HG02642 (cell line): ENCODE results near the gene VTN.
A peak's percentile ranks its signal among the peaks of the same experiment; 100 is the strongest.
"Not testable (repeated sequence)": the region's sequence is repeated elsewhere in the genome, so short reads cannot be mapped to it uniquely, and the experiment has no call there.

Source experiments
- ATAC-seq: cut with Tn5 transposase; IDR thresholded peaks from one replicate; pipeline ENCODE4 v1.9.1; 2021; ENCODE audit warnings: mild to moderate bottlenecking; ENCODE audit not compliant: unreplicated experiment, poor library complexity

Gene VTN

DNA sequence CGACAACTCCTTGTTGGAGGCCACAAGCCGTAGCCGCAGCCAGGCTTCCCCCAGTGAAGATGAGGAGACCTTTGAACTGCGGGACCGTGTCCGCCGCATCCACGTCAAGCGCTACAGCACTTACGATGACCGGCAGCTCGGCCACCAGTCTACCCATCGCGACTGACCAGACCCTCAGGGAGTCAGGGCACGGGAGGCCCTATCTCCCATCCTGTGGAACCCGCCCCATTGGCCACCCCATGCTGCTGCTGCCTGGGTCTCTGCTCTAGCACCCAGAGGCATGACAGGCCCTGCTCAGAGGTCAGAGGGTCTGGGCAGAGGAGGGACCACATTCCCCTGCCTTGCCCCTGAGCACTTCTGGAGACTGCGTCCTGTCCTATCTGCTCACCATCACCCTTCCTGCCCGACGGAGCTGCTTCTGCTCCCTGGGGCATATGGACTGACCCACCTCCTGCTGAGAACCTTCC, 25.6 kb downstream of the VTN start:
- ATAC-seq: no peak

- ATAC-seq: no peak
Observed at GRCh38 chr17:28344011-28344410, 26.1 kb downstream of the VTN start.

- ATAC-seq: no peak
Observed at GRCh38 chr17:28343491-28343932, 26.6 kb downstream of the VTN start.

DNA sequence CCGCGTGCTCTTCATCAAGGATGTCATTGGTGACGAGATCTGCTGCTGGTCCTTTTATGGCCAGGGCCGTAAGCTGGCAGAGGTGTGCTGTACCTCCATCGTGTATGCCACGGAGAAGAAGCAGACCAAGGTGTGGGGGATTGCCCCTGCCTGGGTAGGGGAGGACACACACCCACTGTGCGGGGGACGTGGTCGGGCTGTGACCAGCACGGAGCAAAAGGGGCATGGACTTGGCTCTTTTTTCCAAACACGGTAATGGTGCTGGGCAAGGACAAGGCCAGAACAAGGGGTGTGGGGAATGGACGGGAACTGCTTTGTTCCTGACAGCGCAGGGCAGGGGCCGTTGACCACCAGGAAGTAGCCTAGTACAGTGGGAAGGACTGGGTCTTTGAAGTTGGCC, 27.8 kb downstream of the VTN start:
- ATAC-seq: no peak

- ATAC-seq: no peak
Observed at GRCh38 chr17:28341516-28341915, 28.6 kb downstream of the VTN start.

DNA sequence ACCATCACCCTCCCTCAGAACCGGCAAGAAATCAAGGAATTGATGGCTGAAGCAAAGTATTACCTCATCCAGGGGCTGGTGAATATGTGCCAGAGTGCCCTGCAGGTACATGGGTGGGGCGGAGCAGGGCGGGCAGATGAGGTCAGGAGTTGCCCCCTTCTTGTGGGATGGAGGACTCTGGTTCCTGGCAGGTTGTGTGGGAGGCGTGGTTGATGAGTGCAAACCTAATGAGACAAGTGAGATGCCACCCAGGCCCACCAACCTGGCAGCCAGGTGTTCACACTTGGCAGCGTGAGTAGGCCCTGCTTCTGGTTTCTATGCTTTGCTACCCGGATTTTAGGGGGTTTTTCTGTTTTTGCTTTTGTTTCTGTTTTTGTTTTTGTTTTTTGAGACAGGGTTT, 29.7 kb downstream of the VTN start:
- no peak for ATAC-seq

DNA sequence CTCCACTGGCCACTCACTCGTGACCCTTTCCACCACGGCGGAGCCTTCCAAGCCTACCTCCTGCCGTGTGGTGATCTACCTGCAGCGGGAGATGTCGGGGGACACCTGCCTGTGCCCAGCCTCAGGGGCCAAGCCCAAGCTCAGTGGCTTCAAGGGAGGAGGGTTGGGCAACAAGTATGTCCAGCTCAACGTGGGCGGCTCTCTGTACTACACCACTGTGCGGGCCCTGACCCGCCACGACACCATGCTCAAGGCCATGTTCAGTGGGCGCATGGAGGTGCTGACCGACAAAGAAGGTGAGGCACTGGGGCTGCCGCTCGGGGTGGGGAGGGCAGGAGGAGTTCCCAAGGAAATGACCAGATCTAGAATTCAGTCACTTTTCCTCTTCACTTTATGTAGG, 30.7 kb downstream of the VTN start:
- ATAC-seq: no peak

- ATAC-seq: not testable (repeated sequence)
Observed at GRCh38 chr17:28338769-28339212, 31.3 kb downstream of the VTN start.

GRCh38 chr17:28338056-28338768, 31.9 kb downstream of the VTN start:
- ATAC-seq: no peak

GRCh38 chr17:28335959-28336871, 33.9 kb downstream of the VTN start:
- no peak for ATAC-seq

DNA sequence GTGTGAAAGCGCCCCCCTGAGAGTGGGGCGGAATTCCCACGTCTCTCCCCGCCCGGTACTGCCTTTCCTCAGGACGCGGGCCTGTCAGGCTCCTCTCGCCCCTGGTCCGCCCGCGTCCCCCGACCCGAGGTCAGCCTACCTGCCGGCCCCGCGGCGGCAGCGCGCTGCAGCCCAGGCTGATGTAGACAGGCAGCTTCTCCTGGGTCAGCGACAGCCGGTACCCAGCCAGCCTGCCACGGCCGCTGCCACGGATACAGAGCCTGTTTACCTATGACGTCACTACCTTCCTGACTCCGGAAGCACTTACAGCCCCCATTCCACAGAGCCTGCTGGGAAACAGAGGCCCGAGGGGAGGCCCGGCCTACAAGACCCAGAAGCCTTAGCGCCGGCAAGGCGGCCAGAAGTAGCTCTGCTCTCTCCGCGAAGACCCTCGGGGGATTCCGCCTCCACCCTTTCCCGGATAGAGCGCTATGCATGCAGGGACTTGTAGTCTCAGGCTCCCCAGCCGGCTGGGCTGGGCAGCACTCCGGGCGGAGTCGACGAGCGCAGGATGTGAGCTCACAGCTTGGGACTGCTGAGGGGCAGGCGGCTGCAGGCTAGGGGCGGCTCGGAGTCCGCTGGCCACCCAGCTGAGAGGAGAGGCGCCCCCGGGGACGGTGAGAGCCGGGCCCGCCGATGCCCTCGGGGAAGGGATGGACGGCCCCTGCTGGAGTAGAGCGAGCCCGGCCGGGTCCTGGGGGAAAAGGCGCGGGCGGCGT, 34.7 kb downstream of the VTN start, which contains the start of the genes IFT20 and TNFAIP1:
IFT20 (minus strand) TSS at position 272 of the 758 bp plus-strand sequence. CDS start 3,487 bp downstream, outside the sequence.
TNFAIP1 (plus strand) TSS at position 561 of the 758 bp plus-strand sequence. CDS start 3,761 bp downstream, outside the sequence.
- ATAC-seq: peak; percentile 96

DNA sequence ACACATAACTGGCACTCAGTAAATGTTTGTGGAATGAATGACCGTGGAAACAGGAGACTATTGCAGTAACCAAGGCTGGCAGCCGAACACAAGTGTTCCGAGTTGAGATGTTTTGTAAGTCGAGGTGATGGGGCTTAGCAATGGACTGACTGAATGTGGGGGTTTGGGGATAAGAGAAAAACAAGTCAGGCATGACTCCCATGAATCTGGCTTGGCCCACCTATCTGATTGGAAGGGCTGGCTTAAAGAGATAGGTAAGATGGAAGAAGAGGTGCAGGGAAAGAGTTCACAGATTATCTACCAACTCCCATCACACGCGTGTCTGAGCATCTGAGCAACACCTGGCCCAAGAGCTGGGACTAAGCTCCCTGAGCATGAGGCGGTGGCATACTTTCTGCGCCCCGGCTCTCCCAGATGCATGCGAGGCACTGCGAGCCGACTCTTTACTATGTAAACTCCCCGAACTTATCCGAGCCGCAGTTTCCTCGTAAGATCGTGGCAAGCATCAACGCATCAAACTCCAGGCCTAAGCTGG, 35.4 kb downstream of the VTN start:
- ATAC-seq: no peak

DNA sequence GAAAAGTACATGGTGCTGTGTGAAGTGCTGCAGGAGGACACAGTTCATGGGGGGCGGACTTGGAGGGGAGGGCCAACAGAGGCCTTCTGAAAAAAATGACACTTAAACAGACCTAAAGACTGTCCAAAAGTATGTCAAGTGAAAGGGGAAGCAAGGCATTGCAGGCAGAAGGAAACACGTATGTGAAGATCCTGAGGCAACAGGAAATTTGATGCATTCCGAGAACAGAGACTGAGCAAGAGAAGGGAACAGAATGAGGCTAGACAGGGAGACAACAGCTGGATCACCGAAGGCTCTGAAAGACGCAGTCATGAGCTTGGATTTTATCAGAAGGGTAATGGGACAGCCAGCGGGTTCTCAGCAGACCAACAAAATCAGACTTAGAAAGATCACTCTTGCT, 35.9 kb downstream of the VTN start:
- ATAC-seq: no peak

GRCh38 chr17:28333083-28333746, 36.9 kb downstream of the VTN start:
- no peak for ATAC-seq

- no peak for ATAC-seq
Observed at GRCh38 chr17:28331891-28332420, 38.2 kb downstream of the VTN start.

- no peak for ATAC-seq
Observed at GRCh38 chr17:28330671-28331070, 39.4 kb downstream of the VTN start.

GRCh38 chr17:28328325-28328724, 41.8 kb downstream of the VTN start:
- no peak for ATAC-seq

DNA sequence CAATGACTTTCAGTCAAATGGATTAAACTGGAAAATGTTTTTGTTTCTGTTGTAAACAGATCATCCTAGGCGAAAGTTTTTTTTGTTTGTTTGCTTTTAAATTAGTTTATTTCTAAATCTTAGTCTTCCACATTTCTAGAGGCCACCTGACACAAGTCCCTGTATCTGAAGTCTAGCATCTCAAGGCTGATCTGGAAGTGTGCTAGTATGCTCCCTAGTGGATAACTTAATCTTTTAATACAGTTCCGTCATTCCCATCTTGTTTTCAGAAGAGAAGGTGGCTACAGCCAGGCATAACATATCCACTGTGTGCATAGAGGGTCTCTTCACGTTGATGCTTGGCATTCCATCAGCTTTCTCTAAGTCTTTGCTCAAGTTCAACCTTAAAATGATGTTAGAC, 42.4 kb downstream of the VTN start:
- ATAC-seq: no peak

GRCh38 chr17:28327031-28327607, 43.0 kb downstream of the VTN start:
- ATAC-seq: no peak
